ENCODE data around the gene PIAS4. TPM values are rescaled to one million over a fixed set of nuclear protein-coding genes. Genes with fewer than 3 reads are reported as not detected.

PIAS4 gene
- polyA plus RNA-seq, 1 donor (not counting 4 experiments of a cell fraction or from before 2014, with no cell fraction given), result 7.5 TPM

DNA sequence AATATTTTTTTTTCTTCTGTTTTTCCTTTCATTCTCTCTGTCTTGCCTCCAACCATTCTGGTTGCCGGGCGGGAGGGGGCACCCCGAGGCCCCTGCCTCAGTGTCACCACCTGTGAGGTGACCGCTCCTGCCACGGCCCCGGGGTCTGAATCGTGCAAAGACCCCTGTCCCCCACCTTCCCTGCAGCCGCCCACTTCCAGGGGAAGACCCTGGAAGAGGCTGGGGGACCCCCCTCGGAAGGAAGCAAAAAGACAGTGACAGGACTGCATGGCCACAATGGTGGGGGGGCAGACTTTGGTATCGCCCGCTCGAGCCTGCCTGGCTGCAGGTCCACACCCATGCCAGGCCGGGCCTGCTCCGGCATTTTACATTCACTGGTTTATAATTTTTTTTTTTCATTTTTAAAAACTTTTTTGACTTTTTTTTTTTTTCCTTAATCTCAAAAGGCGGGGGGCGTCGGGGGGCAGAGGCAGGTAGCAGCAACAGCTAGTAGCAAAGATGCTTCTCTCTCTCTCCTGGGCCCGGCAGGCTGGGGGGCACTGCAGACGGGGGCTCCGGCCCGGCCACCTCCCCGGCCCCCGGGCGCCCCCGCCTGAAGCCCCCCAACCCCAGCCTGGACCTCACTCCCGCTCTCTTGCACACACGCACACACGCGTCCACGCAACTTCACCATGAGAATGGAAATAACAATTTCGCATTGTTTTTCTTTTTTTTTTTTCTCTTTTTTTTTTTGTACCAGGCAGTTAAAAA, 36.6 kb downstream of the PIAS4 start:
- Histone ChIP-seq H3K4me3 (ENCODE audit: control insufficient read depth in 2 of 3, extremely low read depth in 1 of 3, insufficient read depth in 2 of 3, low read depth in 1 of 3, low read length in 3 of 3) (no peak overlapping the region), H3K9me1 (ENCODE audit: control insufficient read depth, extremely low read depth, insufficient read depth, low read length) (no peaks in the 10 kb centered on the region), H3K36me3 (ENCODE audit: control insufficient read depth in 2 of 2, extremely low read depth in 1 of 2, insufficient read depth in 2 of 2, low read length in 2 of 2) (peaks cover 5 to 12% of the 10 kb centered on the region in 2 experiments), H4K20me1 (ENCODE audit: control insufficient read depth, extremely low read depth, insufficient read depth, low read length) (peaks cover 15% of the 10 kb centered on the region), H3K27me3 (ENCODE audit: control insufficient read depth, extremely low read depth, insufficient read depth, low read length) (no peaks in the 10 kb centered on the region), H3K79me2 (ENCODE audit: control insufficient read depth, insufficient read depth, low read length) (peaks cover 36% of the 10 kb centered on the region), H3K4me1 (ENCODE audit: control insufficient read depth, extremely low read depth, insufficient read depth, low read length) (no peaks in the 10 kb centered on the region), H3K27ac (ENCODE audit: control insufficient read depth, insufficient read depth, low read length) (no peak overlapping the region), H3K4me2 (ENCODE audit: control insufficient read depth, extremely low read depth, insufficient read depth, low read depth, low read length) (no peak overlapping the region), H2AFZ (ENCODE audit: control insufficient read depth, low read length) (no peak overlapping the region), H3K9me3 (ENCODE audit: control insufficient read depth, low read depth, low read length) (no peaks in the 10 kb centered on the region), H3K9ac (ENCODE audit: control insufficient read depth, extremely low read depth, insufficient read depth, low read length) (no peak overlapping the region)
- DNase-seq (ENCODE audit: low read depth, low spot score) (no peak), FAIRE-seq (no peak)
- dilution Hi-C loops (cut with MboI; ENCODE audit: extremely low pct_ligation_motif_present, low sequenced_read_pairs), result no loop called here
- TF ChIP-seq, protein P1, sequence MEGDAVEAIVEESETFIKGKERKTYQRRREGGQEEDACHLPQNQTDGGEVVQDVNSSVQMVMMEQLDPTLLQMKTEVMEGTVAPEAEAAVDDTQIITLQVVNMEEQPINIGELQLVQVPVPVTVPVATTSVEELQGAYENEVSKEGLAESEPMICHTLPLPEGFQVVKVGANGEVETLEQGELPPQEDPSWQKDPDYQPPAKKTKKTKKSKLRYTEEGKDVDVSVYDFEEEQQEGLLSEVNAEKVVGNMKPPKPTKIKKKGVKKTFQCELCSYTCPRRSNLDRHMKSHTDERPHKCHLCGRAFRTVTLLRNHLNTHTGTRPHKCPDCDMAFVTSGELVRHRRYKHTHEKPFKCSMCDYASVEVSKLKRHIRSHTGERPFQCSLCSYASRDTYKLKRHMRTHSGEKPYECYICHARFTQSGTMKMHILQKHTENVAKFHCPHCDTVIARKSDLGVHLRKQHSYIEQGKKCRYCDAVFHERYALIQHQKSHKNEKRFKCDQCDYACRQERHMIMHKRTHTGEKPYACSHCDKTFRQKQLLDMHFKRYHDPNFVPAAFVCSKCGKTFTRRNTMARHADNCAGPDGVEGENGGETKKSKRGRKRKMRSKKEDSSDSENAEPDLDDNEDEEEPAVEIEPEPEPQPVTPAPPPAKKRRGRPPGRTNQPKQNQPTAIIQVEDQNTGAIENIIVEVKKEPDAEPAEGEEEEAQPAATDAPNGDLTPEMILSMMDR (optimal IDR thresholded peaks at IDR 0.05 in 1 of 3, IDR thresholded peaks at IDR 0.05 in 1 of 3, conservative IDR thresholded peaks at IDR 0.05 in 1 of 3; ENCODE audit: extremely low read depth in 1 of 3, insufficient read depth in 2 of 3, low read length in 3 of 3), result no peak
- no peak for TF ChIP-seq EZH2 (IDR thresholded peaks at IDR 0.05; ENCODE audit: low read length)

DNA sequence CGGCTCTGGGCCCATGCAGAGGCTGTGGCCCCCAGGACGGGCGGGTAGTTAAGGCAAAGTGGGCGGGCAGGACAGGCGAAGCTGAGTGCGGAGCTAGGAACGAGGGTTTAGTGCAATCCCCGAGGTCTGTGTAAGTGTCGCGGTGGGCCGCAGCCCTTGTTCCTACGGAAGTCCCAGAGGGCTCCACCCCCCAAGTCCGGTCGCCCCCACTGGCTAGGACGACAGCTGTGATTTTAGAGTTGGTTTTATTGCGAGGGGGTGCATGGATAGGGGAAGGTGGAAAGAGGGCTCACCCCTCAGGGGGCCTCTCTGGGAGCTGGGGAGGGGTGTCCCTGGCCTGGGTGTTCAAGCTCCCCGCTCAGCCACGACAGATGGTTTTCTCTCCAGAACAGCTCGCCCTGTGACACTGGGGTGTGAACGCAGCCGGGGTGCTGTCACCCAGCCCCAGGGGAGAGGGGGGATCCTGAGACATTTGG, 37.5 kb downstream of the PIAS4 start:
- FAIRE-seq (no peak), DNase-seq (ENCODE audit: low read depth, low spot score) (no peak)
- H3K9me3 ChIP-seq (ENCODE audit: control insufficient read depth, low read depth, low read length), result no peaks in the 10 kb centered on the region
- peaks cover 9 to 17% of the 10 kb centered on the region in 2 experiments for H3K36me3 ChIP-seq (ENCODE audit: control insufficient read depth in 2 of 2, extremely low read depth in 1 of 2, insufficient read depth in 2 of 2, low read length in 2 of 2)
- H3K9ac ChIP-seq (ENCODE audit: control insufficient read depth, extremely low read depth, insufficient read depth, low read length), result no peak overlapping the region
- H3K9me1 ChIP-seq (ENCODE audit: control insufficient read depth, extremely low read depth, insufficient read depth, low read length), result no peaks in the 10 kb centered on the region
- H3K4me1 ChIP-seq (ENCODE audit: control insufficient read depth, extremely low read depth, insufficient read depth, low read length), result no peaks in the 10 kb centered on the region
- peaks cover 21% of the 10 kb centered on the region for H4K20me1 ChIP-seq (ENCODE audit: control insufficient read depth, extremely low read depth, insufficient read depth, low read length)
- no peak overlapping the region for H3K4me3 ChIP-seq (ENCODE audit: control insufficient read depth in 2 of 3, extremely low read depth in 1 of 3, insufficient read depth in 2 of 3, low read depth in 1 of 3, low read length in 3 of 3)
- H3K4me2 ChIP-seq (ENCODE audit: control insufficient read depth, extremely low read depth, insufficient read depth, low read depth, low read length), result no peak overlapping the region
- H3K79me2 ChIP-seq (ENCODE audit: control insufficient read depth, insufficient read depth, low read length), result peaks cover 45% of the 10 kb centered on the region
- H3K27ac ChIP-seq (ENCODE audit: control insufficient read depth, insufficient read depth, low read length), result no peak overlapping the region
- H2AFZ ChIP-seq (ENCODE audit: control insufficient read depth, low read length), result no peak overlapping the region
- no peaks in the 10 kb centered on the region for H3K27me3 ChIP-seq (ENCODE audit: control insufficient read depth, extremely low read depth, insufficient read depth, low read length)
- TF ChIP-seq EZH2 (IDR thresholded peaks at IDR 0.05; ENCODE audit: low read length), result no peak
- TF ChIP-seq, protein P1 (optimal IDR thresholded peaks at IDR 0.05 in 1 of 3, IDR thresholded peaks at IDR 0.05 in 1 of 3, conservative IDR thresholded peaks at IDR 0.05 in 1 of 3; ENCODE audit: extremely low read depth in 1 of 3, insufficient read depth in 2 of 3, low read length in 3 of 3), result no peak
- dilution Hi-C loops (cut with MboI; ENCODE audit: extremely low pct_ligation_motif_present, low sequenced_read_pairs), result no loop called here
